SK-N-MC (cell line): ENCODE results near the gene SNAP47.

Experiments used
- EZH2 ChIP-seq: fragments of 200-600 bp; sonication (generic); IDR thresholded peaks from one replicate; pipeline ENCODE4 v1.6.1; 2017; ENCODE audit warnings: antibody characterized with exemption
- POLR2AphosphoS5 ChIP-seq: IDR thresholded peaks from 2 replicates; pipeline ENCODE4 v1.6.1; 2012; ENCODE audit warnings: mild to moderate bottlenecking, low read depth, low read length, borderline replicate concordance

- TF ChIP-seq POLR2AphosphoS5 (no peak), EZH2 (no peak)
Measured at GRCh38 chr1:227790034-227790400, 54.8 kb downstream of the SNAP47 start.
